ENCODE data around the gene GRAMD2B.

Gene GRAMD2B

DNA sequence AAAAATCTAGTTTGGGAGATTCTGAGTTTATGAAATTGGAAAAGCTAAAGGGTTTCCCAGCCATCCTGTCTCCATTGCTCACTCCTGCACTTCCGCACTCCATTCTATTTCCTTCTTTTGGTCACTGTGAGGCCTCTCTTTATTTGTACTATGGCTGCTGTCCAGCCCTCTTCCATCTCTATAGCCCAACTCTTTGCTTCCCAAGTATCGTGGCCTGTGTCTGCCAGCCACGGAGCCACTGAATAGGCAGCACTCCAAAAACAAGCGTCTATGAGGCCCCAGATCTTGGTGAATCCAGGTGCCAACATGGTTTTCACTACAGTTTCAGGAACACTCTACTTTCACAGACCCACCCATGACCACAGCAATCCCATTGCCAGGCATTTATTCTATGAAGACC lies 37.2 kb downstream of the GRAMD2B start:
- H3K9me3 ChIP-seq (ENCODE audit: low read length), result no peaks in the 10 kb centered on the region
- no peak for TF ChIP-seq EZH2 (IDR thresholded peaks at IDR 0.05; ENCODE audit: borderline replicate concordance, low read length)
- TF ChIP-seq, protein P1, sequence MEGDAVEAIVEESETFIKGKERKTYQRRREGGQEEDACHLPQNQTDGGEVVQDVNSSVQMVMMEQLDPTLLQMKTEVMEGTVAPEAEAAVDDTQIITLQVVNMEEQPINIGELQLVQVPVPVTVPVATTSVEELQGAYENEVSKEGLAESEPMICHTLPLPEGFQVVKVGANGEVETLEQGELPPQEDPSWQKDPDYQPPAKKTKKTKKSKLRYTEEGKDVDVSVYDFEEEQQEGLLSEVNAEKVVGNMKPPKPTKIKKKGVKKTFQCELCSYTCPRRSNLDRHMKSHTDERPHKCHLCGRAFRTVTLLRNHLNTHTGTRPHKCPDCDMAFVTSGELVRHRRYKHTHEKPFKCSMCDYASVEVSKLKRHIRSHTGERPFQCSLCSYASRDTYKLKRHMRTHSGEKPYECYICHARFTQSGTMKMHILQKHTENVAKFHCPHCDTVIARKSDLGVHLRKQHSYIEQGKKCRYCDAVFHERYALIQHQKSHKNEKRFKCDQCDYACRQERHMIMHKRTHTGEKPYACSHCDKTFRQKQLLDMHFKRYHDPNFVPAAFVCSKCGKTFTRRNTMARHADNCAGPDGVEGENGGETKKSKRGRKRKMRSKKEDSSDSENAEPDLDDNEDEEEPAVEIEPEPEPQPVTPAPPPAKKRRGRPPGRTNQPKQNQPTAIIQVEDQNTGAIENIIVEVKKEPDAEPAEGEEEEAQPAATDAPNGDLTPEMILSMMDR (IDR thresholded peaks at IDR 0.05; ENCODE audit: low read length), result no peak
- no peak overlapping the region for H3K27ac ChIP-seq (ENCODE audit: low read depth, low read length, poor library complexity, severe bottlenecking)
- H2AFZ ChIP-seq (ENCODE audit: low read length), result no peak overlapping the region
- H3F3A ChIP-seq (ENCODE audit: insufficient read depth, low read length), result no peaks in the 10 kb centered on the region
- H3K79me2 ChIP-seq (ENCODE audit: insufficient read depth, low read length), result no peaks in the 10 kb centered on the region
- no peaks in the 10 kb centered on the region for H3K27me3 ChIP-seq (ENCODE audit: insufficient read depth, low read length)
- H3K4me1 ChIP-seq (ENCODE audit: insufficient read depth, low read length, severe bottlenecking), result peaks cover 12% of the 10 kb centered on the region
- no peak overlapping the region for H3K4me2 ChIP-seq (ENCODE audit: low read length)
- H3K36me3 ChIP-seq (ENCODE audit: insufficient read depth, low read length), result no peaks in the 10 kb centered on the region
- no peaks in the 10 kb centered on the region for H4K20me1 ChIP-seq (ENCODE audit: insufficient read depth, low read length)
- no peak overlapping the region for H3K9ac ChIP-seq (ENCODE audit: low read length)
- no peak overlapping the region for H3K4me3 ChIP-seq (ENCODE audit: low read depth, low read length, poor library complexity, severe bottlenecking)
- no peaks in the 10 kb centered on the region for H3K9me2 ChIP-seq (ENCODE audit: low read depth, low read length)

DNA sequence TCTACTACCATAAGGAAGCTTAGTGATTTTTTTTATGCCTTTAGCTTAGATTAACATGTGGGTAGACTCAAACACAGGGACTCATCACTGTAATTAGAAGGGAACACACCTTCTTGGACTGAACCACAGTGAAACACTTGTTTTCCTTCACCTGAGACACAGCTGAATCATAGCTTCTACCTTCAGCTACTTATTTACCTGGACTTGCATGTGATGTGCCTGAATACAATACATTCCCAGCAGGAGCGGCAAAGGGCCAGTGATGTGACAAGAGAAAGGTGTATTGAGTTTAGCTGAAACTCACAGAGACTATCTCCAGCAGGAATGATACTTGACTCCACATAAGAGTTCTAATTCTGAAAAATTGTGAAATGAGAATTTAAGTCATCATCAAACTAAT lies 37.8 kb downstream of the GRAMD2B start:
- H3K27ac ChIP-seq (ENCODE audit: low read depth, low read length, poor library complexity, severe bottlenecking), result no peak overlapping the region
- H4K20me1 ChIP-seq (ENCODE audit: insufficient read depth, low read length), result no peaks in the 10 kb centered on the region
- H3K27me3 ChIP-seq (ENCODE audit: insufficient read depth, low read length), result no peaks in the 10 kb centered on the region
- H3K4me1 ChIP-seq (ENCODE audit: insufficient read depth, low read length, severe bottlenecking), result peaks cover 12% of the 10 kb centered on the region
- no peaks in the 10 kb centered on the region for H3K79me2 ChIP-seq (ENCODE audit: insufficient read depth, low read length)
- TF ChIP-seq, protein P1 (IDR thresholded peaks at IDR 0.05; ENCODE audit: low read length), result no peak
- TF ChIP-seq EZH2 (IDR thresholded peaks at IDR 0.05; ENCODE audit: borderline replicate concordance, low read length), result no peak
- no peaks in the 10 kb centered on the region for H3K9me3 ChIP-seq (ENCODE audit: low read length)
- no peak overlapping the region for H2AFZ ChIP-seq (ENCODE audit: low read length)
- no peaks in the 10 kb centered on the region for H3K9me2 ChIP-seq (ENCODE audit: low read depth, low read length)
- H3K4me2 ChIP-seq (ENCODE audit: low read length), result no peak overlapping the region
- H3K36me3 ChIP-seq (ENCODE audit: insufficient read depth, low read length), result no peaks in the 10 kb centered on the region
- H3F3A ChIP-seq (ENCODE audit: insufficient read depth, low read length), result no peaks in the 10 kb centered on the region
- H3K4me3 ChIP-seq (ENCODE audit: low read depth, low read length, poor library complexity, severe bottlenecking), result no peak overlapping the region
- H3K9ac ChIP-seq (ENCODE audit: low read length), result no peak overlapping the region

DNA sequence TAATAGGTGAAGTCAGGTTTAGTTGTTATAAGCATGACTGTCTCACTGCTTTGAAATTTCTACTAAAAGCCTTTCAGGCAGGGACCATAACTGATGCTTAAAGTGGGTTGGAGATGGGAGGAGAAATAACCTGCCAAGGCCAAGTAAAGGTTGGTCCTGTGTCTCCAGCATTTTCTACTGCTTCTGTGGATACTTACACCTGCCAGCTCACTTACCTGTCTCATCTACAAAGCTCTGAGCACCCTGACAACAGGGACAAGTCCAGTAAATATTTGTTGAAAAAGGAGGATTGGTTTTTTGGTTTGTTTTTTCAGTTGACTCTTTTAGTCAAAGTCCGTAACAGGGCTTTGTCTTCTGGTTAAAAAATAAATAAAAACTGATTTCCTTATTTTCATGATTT lies 38.6 kb downstream of the GRAMD2B start:
- Histone ChIP-seq H3K27me3 (ENCODE audit: insufficient read depth, low read length) (no peaks in the 10 kb centered on the region), H3K4me1 (ENCODE audit: insufficient read depth, low read length, severe bottlenecking) (peaks cover 12% of the 10 kb centered on the region), H3K27ac (ENCODE audit: low read depth, low read length, poor library complexity, severe bottlenecking) (no peak overlapping the region), H3K9ac (ENCODE audit: low read length) (no peak overlapping the region), H3F3A (ENCODE audit: insufficient read depth, low read length) (no peaks in the 10 kb centered on the region), H4K20me1 (ENCODE audit: insufficient read depth, low read length) (no peaks in the 10 kb centered on the region), H3K79me2 (ENCODE audit: insufficient read depth, low read length) (no peaks in the 10 kb centered on the region), H3K4me3 (ENCODE audit: low read depth, low read length, poor library complexity, severe bottlenecking) (no peak overlapping the region), H3K4me2 (ENCODE audit: low read length) (peak overlapping the region; percentile 23), H3K9me2 (ENCODE audit: low read depth, low read length) (no peaks in the 10 kb centered on the region), H3K9me3 (ENCODE audit: low read length) (no peaks in the 10 kb centered on the region), H3K36me3 (ENCODE audit: insufficient read depth, low read length) (no peaks in the 10 kb centered on the region), H2AFZ (ENCODE audit: low read length) (no peak overlapping the region)
- TF ChIP-seq, protein P1 (IDR thresholded peaks at IDR 0.05; ENCODE audit: low read length), result no peak
- TF ChIP-seq EZH2 (IDR thresholded peaks at IDR 0.05; ENCODE audit: borderline replicate concordance, low read length), result no peak
